ENCODE data around the gene SLC31A2.

SLC31A2 gene

DNA sequence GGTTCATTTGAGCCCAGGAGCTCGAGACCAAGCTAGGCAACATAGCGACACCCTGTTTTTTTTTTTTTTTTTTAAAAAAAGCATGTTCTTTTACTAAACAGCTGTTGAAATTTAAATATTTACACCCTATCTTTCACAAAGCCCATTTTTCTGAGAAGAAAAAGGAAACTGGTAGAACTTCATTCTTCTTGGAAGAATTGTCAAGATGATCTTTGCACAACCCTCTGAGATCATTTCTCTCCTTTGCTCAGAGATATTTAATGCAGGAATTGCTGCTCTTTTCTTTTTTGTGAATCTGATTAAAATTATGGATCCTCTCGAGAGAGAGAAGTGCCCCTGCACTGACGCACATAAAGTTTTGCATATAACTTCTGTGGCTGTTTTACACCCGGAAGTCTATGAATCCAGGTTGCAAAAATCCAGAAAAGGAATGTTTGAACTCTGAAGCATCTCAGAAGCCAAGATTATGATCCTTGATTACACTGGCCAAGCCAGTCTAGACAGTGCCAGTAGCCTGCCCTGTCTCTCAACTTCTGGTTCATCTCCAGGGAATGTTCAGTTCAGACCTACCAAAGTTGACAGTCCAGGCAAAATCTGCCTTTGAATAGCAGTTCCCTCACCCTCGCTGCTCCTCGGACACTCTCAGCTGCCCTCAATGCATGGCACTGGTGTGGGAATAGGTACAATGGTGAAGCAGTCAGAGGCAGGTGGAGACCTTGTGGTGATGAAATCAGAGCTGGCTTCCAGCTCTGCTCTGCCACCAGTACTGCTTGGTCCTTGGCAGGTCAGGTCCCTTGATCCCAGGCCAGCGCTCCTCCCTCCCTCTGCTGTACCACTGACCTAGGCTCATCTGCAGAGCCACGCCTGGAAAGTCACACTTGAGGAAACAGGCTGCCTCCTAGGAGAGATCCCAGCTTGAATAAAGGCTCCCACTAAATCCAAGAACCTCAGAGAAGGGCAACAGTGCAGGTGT, 13.3 kb upstream of the SLC31A2 start:
- ATAC-seq: no peak
- TF ChIP-seq, protein P1, sequence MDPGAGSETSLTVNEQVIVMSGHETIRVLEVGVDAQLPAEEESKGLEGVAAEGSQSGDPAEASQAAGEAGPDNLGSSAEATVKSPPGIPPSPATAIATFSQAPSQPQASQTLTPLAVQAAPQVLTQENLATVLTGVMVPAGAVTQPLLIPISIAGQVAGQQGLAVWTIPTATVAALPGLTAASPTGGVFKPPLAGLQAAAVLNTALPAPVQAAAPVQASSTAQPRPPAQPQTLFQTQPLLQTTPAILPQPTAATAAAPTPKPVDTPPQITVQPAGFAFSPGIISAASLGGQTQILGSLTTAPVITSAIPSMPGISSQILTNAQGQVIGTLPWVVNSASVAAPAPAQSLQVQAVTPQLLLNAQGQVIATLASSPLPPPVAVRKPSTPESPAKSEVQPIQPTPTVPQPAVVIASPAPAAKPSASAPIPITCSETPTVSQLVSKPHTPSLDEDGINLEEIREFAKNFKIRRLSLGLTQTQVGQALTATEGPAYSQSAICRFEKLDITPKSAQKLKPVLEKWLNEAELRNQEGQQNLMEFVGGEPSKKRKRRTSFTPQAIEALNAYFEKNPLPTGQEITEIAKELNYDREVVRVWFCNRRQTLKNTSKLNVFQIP (CRISPR knock-in tag; IDR thresholded peaks at IDR 0.05; ENCODE audit: borderline replicate concordance, low read depth): no peak
- TF ChIP-seq ZFP30 (CRISPR knock-in tag; IDR thresholded peaks at IDR 0.05) (no peak), ZNF565 (CRISPR knock-in tag; conservative IDR thresholded peaks at IDR 0.05; ENCODE audit: low read depth) (no peak), ISL1 (CRISPR knock-in tag; IDR thresholded peaks at IDR 0.05) (no peak), GLIS3 (CRISPR knock-in tag; IDR thresholded peaks at IDR 0.05) (no peak), ZC3H10 (CRISPR knock-in tag; IDR thresholded peaks at IDR 0.05) (no peak), RARB (CRISPR knock-in tag; IDR thresholded peaks at IDR 0.05) (no peak), BACH2 (CRISPR knock-in tag; IDR thresholded peaks at IDR 0.05; ENCODE audit: borderline replicate concordance) (no peak), ZNF8 (CRISPR knock-in tag; IDR thresholded peaks at IDR 0.05) (no peak), TCF4 (CRISPR knock-in tag; IDR thresholded peaks at IDR 0.05; ENCODE audit: borderline replicate concordance) (no peak)
- TF ChIP-seq, protein P2, sequence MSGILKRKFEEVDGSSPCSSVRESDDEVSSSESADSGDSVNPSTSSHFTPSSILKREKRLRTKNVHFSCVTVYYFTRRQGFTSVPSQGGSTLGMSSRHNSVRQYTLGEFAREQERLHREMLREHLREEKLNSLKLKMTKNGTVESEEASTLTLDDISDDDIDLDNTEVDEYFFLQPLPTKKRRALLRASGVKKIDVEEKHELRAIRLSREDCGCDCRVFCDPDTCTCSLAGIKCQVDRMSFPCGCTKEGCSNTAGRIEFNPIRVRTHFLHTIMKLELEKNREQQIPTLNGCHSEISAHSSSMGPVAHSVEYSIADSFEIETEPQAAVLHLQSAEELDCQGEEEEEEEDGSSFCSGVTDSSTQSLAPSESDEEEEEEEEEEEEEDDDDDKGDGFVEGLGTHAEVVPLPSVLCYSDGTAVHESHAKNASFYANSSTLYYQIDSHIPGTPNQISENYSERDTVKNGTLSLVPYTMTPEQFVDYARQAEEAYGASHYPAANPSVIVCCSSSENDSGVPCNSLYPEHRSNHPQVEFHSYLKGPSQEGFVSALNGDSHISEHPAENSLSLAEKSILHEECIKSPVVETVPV (CRISPR knock-in tag; IDR thresholded peaks at IDR 0.05): no peak
- TF ChIP-seq, protein P3, sequence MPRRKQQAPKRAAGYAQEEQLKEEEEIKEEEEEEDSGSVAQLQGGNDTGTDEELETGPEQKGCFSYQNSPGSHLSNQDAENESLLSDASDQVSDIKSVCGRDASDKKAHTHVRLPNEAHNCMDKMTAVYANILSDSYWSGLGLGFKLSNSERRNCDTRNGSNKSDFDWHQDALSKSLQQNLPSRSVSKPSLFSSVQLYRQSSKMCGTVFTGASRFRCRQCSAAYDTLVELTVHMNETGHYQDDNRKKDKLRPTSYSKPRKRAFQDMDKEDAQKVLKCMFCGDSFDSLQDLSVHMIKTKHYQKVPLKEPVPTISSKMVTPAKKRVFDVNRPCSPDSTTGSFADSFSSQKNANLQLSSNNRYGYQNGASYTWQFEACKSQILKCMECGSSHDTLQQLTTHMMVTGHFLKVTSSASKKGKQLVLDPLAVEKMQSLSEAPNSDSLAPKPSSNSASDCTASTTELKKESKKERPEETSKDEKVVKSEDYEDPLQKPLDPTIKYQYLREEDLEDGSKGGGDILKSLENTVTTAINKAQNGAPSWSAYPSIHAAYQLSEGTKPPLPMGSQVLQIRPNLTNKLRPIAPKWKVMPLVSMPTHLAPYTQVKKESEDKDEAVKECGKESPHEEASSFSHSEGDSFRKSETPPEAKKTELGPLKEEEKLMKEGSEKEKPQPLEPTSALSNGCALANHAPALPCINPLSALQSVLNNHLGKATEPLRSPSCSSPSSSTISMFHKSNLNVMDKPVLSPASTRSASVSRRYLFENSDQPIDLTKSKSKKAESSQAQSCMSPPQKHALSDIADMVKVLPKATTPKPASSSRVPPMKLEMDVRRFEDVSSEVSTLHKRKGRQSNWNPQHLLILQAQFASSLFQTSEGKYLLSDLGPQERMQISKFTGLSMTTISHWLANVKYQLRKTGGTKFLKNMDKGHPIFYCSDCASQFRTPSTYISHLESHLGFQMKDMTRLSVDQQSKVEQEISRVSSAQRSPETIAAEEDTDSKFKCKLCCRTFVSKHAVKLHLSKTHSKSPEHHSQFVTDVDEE (CRISPR knock-in tag; IDR thresholded peaks at IDR 0.05): no peak

DNA sequence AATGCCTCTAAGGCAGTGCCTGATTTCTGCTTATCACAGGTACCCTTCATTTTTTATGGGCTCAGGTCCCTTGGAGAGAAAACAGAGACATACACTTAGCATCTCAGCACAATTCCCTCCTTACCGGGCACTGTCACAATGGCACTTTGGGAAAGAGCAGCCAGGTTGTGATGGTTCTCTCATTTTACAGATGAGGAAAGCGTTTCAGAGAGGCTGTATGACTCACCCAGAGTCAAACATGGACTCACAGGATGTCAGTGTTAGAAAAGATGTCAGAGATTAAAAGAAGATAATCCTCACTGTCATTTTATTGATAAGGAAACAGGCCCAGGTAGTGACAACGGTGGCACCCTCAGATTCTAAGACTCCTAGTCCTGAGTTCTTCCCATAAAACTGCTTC, 12.0 kb upstream of the SLC31A2 start:
- no peak for ATAC-seq
- TF ChIP-seq GLIS3 (CRISPR knock-in tag; IDR thresholded peaks at IDR 0.05) (no peak), ZC3H10 (CRISPR knock-in tag; IDR thresholded peaks at IDR 0.05) (no peak), RARB (CRISPR knock-in tag; IDR thresholded peaks at IDR 0.05) (no peak), ISL1 (CRISPR knock-in tag; IDR thresholded peaks at IDR 0.05) (no peak), PPARA (CRISPR knock-in tag; IDR thresholded peaks at IDR 0.05; ENCODE audit: borderline replicate concordance) (no peak)
- TF ChIP-seq, protein P4, sequence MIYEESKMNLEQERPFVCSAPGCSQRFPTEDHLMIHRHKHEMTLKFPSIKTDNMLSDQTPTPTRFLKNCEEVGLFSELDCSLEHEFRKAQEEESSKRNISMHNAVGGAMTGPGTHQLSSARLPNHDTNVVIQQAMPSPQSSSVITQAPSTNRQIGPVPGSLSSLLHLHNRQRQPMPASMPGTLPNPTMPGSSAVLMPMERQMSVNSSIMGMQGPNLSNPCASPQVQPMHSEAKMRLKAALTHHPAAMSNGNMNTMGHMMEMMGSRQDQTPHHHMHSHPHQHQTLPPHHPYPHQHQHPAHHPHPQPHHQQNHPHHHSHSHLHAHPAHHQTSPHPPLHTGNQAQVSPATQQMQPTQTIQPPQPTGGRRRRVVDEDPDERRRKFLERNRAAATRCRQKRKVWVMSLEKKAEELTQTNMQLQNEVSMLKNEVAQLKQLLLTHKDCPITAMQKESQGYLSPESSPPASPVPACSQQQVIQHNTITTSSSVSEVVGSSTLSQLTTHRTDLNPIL (CRISPR knock-in tag; IDR thresholded peaks at IDR 0.05; ENCODE audit: low read depth): no peak
- TF ChIP-seq, protein P3 (CRISPR knock-in tag; IDR thresholded peaks at IDR 0.05): no peak

DNA sequence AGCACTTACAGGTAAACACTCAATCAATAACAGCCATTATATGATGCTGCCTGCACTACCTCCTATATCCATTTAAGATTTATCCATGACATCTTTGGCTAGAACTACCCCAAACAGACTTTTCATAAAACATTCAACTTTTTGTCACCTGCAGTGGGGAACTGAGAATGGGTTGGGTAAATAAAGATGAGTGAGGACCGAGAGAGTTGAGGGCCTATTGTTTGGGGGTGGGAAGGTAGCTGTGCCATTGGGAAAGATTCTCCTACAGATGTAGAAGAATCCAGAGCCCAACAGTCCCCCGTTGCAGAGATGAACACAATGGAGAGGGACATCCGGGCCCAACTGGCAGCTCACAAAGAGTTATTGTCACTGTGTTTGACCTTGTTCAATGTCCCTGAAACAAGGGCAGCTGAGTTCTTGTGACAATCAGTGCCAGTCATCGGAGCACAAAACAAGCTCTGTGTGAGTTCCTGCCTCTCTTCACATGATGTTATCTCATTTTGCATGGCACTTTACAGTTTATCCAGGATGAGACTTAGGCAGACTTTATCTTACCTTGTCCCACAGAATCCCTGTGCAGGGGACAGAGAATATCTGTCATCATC, 11.5 kb upstream of the SLC31A2 start:
- TF ChIP-seq TOX (CRISPR knock-in tag; IDR thresholded peaks at IDR 0.05; ENCODE audit: borderline replicate concordance): no peak
- no peak for TF ChIP-seq ZFP30 (CRISPR knock-in tag; IDR thresholded peaks at IDR 0.05)
- TF ChIP-seq PPARA (CRISPR knock-in tag; IDR thresholded peaks at IDR 0.05; ENCODE audit: borderline replicate concordance): no peak
- no peak for TF ChIP-seq GLIS3 (CRISPR knock-in tag; IDR thresholded peaks at IDR 0.05)
- TF ChIP-seq ISL1 (CRISPR knock-in tag; IDR thresholded peaks at IDR 0.05): no peak
- TF ChIP-seq ZNF8 (CRISPR knock-in tag; IDR thresholded peaks at IDR 0.05): no peak
- TF ChIP-seq OSR1 (CRISPR knock-in tag; IDR thresholded peaks at IDR 0.05): no peak
- TF ChIP-seq, protein P2 (CRISPR knock-in tag; IDR thresholded peaks at IDR 0.05): no peak
- TF ChIP-seq SNAI2 (CRISPR knock-in tag; IDR thresholded peaks at IDR 0.05): no peak
- TF ChIP-seq, protein P1 (CRISPR knock-in tag; IDR thresholded peaks at IDR 0.05; ENCODE audit: borderline replicate concordance, low read depth): no peak
- TF ChIP-seq, protein P5, sequence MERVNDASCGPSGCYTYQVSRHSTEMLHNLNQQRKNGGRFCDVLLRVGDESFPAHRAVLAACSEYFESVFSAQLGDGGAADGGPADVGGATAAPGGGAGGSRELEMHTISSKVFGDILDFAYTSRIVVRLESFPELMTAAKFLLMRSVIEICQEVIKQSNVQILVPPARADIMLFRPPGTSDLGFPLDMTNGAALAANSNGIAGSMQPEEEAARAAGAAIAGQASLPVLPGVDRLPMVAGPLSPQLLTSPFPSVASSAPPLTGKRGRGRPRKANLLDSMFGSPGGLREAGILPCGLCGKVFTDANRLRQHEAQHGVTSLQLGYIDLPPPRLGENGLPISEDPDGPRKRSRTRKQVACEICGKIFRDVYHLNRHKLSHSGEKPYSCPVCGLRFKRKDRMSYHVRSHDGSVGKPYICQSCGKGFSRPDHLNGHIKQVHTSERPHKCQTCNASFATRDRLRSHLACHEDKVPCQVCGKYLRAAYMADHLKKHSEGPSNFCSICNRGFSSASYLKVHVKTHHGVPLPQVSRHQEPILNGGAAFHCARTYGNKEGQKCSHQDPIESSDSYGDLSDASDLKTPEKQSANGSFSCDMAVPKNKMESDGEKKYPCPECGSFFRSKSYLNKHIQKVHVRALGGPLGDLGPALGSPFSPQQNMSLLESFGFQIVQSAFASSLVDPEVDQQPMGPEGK (CRISPR knock-in tag; IDR thresholded peaks at IDR 0.05; ENCODE audit: borderline replicate concordance): no peak
- no peak for ATAC-seq
